K562 (cell line): ENCODE data around the gene CRTAP. TPM values are rescaled to one million over a fixed set of nuclear protein-coding genes. Genes with fewer than 3 reads are reported as not detected.

Source experiments
- ETV5 ChIP-seq: sonication (generic); formaldehyde crosslinking; IDR thresholded peaks from 2 replicates; pipeline ENCODE4 v1.4.0; 2020; ENCODE audit warnings: low read depth, mild to moderate bottlenecking, missing genetic modification reagents
- HDAC6 ChIP-seq: IDR thresholded peaks from 2 replicates; pipeline ENCODE4 v1.6.1; 2012; ENCODE audit warnings: low read depth, mild to moderate bottlenecking, control low read depth, inconsistent platforms, low read length, moderate library complexity
- SIN3B ChIP-seq: fragments of 450-650 bp; IDR thresholded peaks from 2 replicates; pipeline ENCODE4 v1.6.1; 2017; ENCODE audit warnings: low read depth, mild to moderate bottlenecking, moderate library complexity
- ZC3H11A ChIP-seq: IDR thresholded peaks from 2 replicates; pipeline ENCODE4 v1.6.1; 2012; ENCODE audit warnings: low read depth, low read length, improper control_type of control experiment
- ZNF354B ChIP-seq: fragments of 250-450 bp; sonication (Bioruptor Pico); IDR thresholded peaks from 2 replicates; pipeline ENCODE4 v1.4.0; 2020
- polyA plus RNA-seq, 8 experiments: library from polyadenylated mRNA; depleted of rRNA in 4 of 8; stranded (reverse) in 5 of 8; unstranded in 3 of 8; fragments of >200 nt; fragmentation: Nextera tagmentation in 2 of 8; fragmentation: Illumina TruSeq in 1 of 8; extraction: Ambion mirVana in 2 of 8; extraction: Trizol in 1 of 8; gene quantifications; 2 replicates each; pipeline versions ENCODE4 v1.2.1 to v1.2.3, GENCODE V29; 2011 to 2014; ENCODE audit warnings: inconsistent platforms in 1 of 8, missing spikeins in 1 of 8
- small RNA-seq: library from RNA; depleted of rRNA; stranded (forward); fragments of <200 nt; gene quantifications from one replicate; pipeline ENCODE3, GENCODE V24; 2014
- total RNA-seq, 7 experiments: library from RNA; depleted of rRNA in 6 of 7; stranded (reverse); fragments of >200 nt in 6 of 7; fragmentation: Illumina TruSeq in 2 of 7; extraction: Trizol in 2 of 7; gene quantifications; 2 replicates each; pipeline versions ENCODE4 v1.2.1 to v1.2.3, GENCODE V29; 2011 to 2021; ENCODE audit warnings: low replicate concordance in 1 of 7

Gene CRTAP
- total and polyA plus RNA-seq, 9 of the 15 experiments (the other 6 are each of a cell fraction or from before 2014, with no cell fraction given) = 10.0 to 121 (median 53.0) TPM

GRCh38 chr3:33196538-33196937 lies 82.7 kb downstream of the CRTAP start (continued):
- TF ChIP-seq HDAC6 (no peak), ZC3H11A (no peak), ETV5 (CRISPR knock-in tag) (no peak), SIN3B (no peak), ZNF354B (no peak)

Small RNAs within 50 kb of the gene (small RNA-seq; reads per million reads assigned to genes)
- not detected for gene AC123900.1
- not detected for gene RN7SL296P
- not detected for gene SUMO2P10

Other genes with a start within 250 kb of the CRTAP start
- gene CCR4, start 162.4 kb upstream of the CRTAP start, total RNA-seq (2014; rRNA removed) = 0.20 and 0.45 TPM in 2 replicates
- gene CCR4, start 162.4 kb upstream of the CRTAP start, total RNA-seq (2014; rRNA removed; fragmentation: Illumina TruSeq; extraction: Trizol) = 0.22 and 0.45 TPM in 2 replicates
- 0.04 TPM in 1 of 2 replicates, not detected in the other for gene CCR4, start 162.4 kb upstream of the CRTAP start, total RNA-seq (2015; rRNA removed; fragmentation: Illumina TruSeq; extraction: Trizol)
- gene CCR4, start 162.4 kb upstream of the CRTAP start, total RNA-seq (2021) = 0.47 and 0.49 TPM in 2 replicates
- 0.27 and 0.47 TPM in 2 replicates for gene CCR4, start 162.4 kb upstream of the CRTAP start, polyA plus RNA-seq (2011; rRNA removed)
- gene CCR4, start 162.4 kb upstream of the CRTAP start, polyA plus RNA-seq (2014; fragmentation: Illumina TruSeq; extraction: Trizol) = 0.28 and 0.33 TPM in 2 replicates
- gene CCR4, start 162.4 kb upstream of the CRTAP start, polyA plus RNA-seq (2014; fragmentation: Nextera tagmentation; extraction: Ambion mirVana) = under 1 TPM in 1 of 2 experiments, not detected in 1; 0.04 TPM
- 0.19 and 0.20 TPM in 2 replicates for gene CCR4, start 162.4 kb upstream of the CRTAP start, polyA plus RNA-seq (2014; rRNA removed)
- 32.2 and 37.6 TPM in 2 replicates for gene GLB1, start 16.9 kb upstream of the CRTAP start, total RNA-seq (2014; rRNA removed)
- gene GLB1, start 16.9 kb upstream of the CRTAP start, total RNA-seq (2014; rRNA removed; fragmentation: Illumina TruSeq; extraction: Trizol) = 36.3 and 44.2 TPM in 2 replicates
- 49.1 and 49.2 TPM in 2 replicates for gene GLB1, start 16.9 kb upstream of the CRTAP start, total RNA-seq (2015; rRNA removed; fragmentation: Illumina TruSeq; extraction: Trizol)
- gene GLB1, start 16.9 kb upstream of the CRTAP start, total RNA-seq (2021) = 59.8 and 62.5 TPM in 2 replicates
- 46.3 and 69.6 TPM in 2 replicates for gene GLB1, start 16.9 kb upstream of the CRTAP start, polyA plus RNA-seq (2011; rRNA removed)
- gene GLB1, start 16.9 kb upstream of the CRTAP start, polyA plus RNA-seq (2014; fragmentation: Illumina TruSeq; extraction: Trizol) = 54.3 and 62.1 TPM in 2 replicates
- 10 to 100 TPM; 77.6 to 85.9 TPM for gene GLB1, start 16.9 kb upstream of the CRTAP start, polyA plus RNA-seq (2014; fragmentation: Nextera tagmentation; extraction: Ambion mirVana)
- 33.5 and 33.7 TPM in 2 replicates for gene GLB1, start 16.9 kb upstream of the CRTAP start, polyA plus RNA-seq (2014; rRNA removed)
- gene TMPPE, start 16.9 kb upstream of the CRTAP start, total RNA-seq (2014; rRNA removed) = 3.1 and 4.7 TPM in 2 replicates
- gene TMPPE, start 16.9 kb upstream of the CRTAP start, total RNA-seq (2014; rRNA removed; fragmentation: Illumina TruSeq; extraction: Trizol) = 4.5 and 5.2 TPM in 2 replicates
- 5.8 and 5.9 TPM in 2 replicates for gene TMPPE, start 16.9 kb upstream of the CRTAP start, total RNA-seq (2015; rRNA removed; fragmentation: Illumina TruSeq; extraction: Trizol)
- 8.0 and 8.4 TPM in 2 replicates for gene TMPPE, start 16.9 kb upstream of the CRTAP start, total RNA-seq (2021)
- gene TMPPE, start 16.9 kb upstream of the CRTAP start, polyA plus RNA-seq (2011; rRNA removed) = 3.2 and 4.6 TPM in 2 replicates
- 2.0 and 2.1 TPM in 2 replicates for gene TMPPE, start 16.9 kb upstream of the CRTAP start, polyA plus RNA-seq (2014; fragmentation: Illumina TruSeq; extraction: Trizol)
- under 1 TPM; 0.08 to 0.32 TPM for gene TMPPE, start 16.9 kb upstream of the CRTAP start, polyA plus RNA-seq (2014; fragmentation: Nextera tagmentation; extraction: Ambion mirVana)
- 3.0 TPM in 2 replicates for gene TMPPE, start 16.9 kb upstream of the CRTAP start, polyA plus RNA-seq (2014; rRNA removed)
- not detected in 2 replicates for gene SUSD5, start 104.8 kb downstream of the CRTAP start, total RNA-seq (2014; rRNA removed)
- gene SUSD5, start 104.8 kb downstream of the CRTAP start, total RNA-seq (2014; rRNA removed; fragmentation: Illumina TruSeq; extraction: Trizol) = not detected in 2 replicates
- not detected in 2 replicates for gene SUSD5, start 104.8 kb downstream of the CRTAP start, total RNA-seq (2015; rRNA removed; fragmentation: Illumina TruSeq; extraction: Trizol)
- gene SUSD5, start 104.8 kb downstream of the CRTAP start, total RNA-seq (2021) = not detected in 2 replicates
- gene SUSD5, start 104.8 kb downstream of the CRTAP start, polyA plus RNA-seq (2011; rRNA removed) = not detected in 2 replicates
- gene SUSD5, start 104.8 kb downstream of the CRTAP start, polyA plus RNA-seq (2014; fragmentation: Illumina TruSeq; extraction: Trizol) = not detected in 2 replicates
- gene SUSD5, start 104.8 kb downstream of the CRTAP start, polyA plus RNA-seq (2014; fragmentation: Nextera tagmentation; extraction: Ambion mirVana) = not detected
- not detected in 2 replicates for gene SUSD5, start 104.8 kb downstream of the CRTAP start, polyA plus RNA-seq (2014; rRNA removed)
- gene FBXL2, start 163.4 kb downstream of the CRTAP start, total RNA-seq (2014; rRNA removed) = 1.3 and 1.5 TPM in 2 replicates
- gene FBXL2, start 163.4 kb downstream of the CRTAP start, total RNA-seq (2014; rRNA removed; fragmentation: Illumina TruSeq; extraction: Trizol) = 1.8 and 1.9 TPM in 2 replicates
- 1.7 TPM in 2 replicates for gene FBXL2, start 163.4 kb downstream of the CRTAP start, total RNA-seq (2015; rRNA removed; fragmentation: Illumina TruSeq; extraction: Trizol)
- 1.6 and 2.2 TPM in 2 replicates for gene FBXL2, start 163.4 kb downstream of the CRTAP start, total RNA-seq (2021)
- 5.5 and 6.9 TPM in 2 replicates for gene FBXL2, start 163.4 kb downstream of the CRTAP start, polyA plus RNA-seq (2011; rRNA removed)
- gene FBXL2, start 163.4 kb downstream of the CRTAP start, polyA plus RNA-seq (2014; fragmentation: Illumina TruSeq; extraction: Trizol) = 1.1 and 1.8 TPM in 2 replicates
- gene FBXL2, start 163.4 kb downstream of the CRTAP start, polyA plus RNA-seq (2014; fragmentation: Nextera tagmentation; extraction: Ambion mirVana) = 1 to 10 TPM; 2.2 to 2.4 TPM
- 2.4 and 6.3 TPM in 2 replicates for gene FBXL2, start 163.4 kb downstream of the CRTAP start, polyA plus RNA-seq (2014; rRNA removed)